ENCODE measurements around the gene CDCP1. TPM values are rescaled to one million over a fixed set of nuclear protein-coding genes. Genes with fewer than 3 reads are reported as not detected.
"Not testable (repeated sequence)": the region's sequence is repeated elsewhere in the genome, so short reads cannot be mapped to it uniquely, and the experiment has no call there.

Gene CDCP1
- total RNA-seq, 6 donors from 2014 or later: 9.9 to 32.7 (median 19.2) TPM

- H3K4me1 ChIP-seq: peaks cover 17 to 26% (median 23%) of the 10 kb centered on the region in 4 donors
- ATAC-seq (ENCODE audit: low FRiP score in 2 of 2): peak in 1 of 2 donors; percentile 65
Observed at GRCh38 chr3:45054196-45054857, 91.9 kb downstream of the CDCP1 start.

GRCh38 chr3:45053805-45054195 is 92.4 kb downstream of the CDCP1 start:
- not testable (repeated sequence) for H3K9me3 ChIP-seq; H3K27ac ChIP-seq; DNase-seq; H3K27me3 ChIP-seq; H3K4me3 ChIP-seq; ATAC-seq (ENCODE audit: low FRiP score in 2 of 2); H3K36me3 ChIP-seq
- WGBS, 2 donors: 53 to 57% methylated on average over 1 of the region's 1 CpG
- peaks cover 17 to 26% (median 23%) of the 10 kb centered on the region in 4 donors for H3K4me1 ChIP-seq

More at GRCh38 chr3:45054196-45054857, 91.9 kb downstream of the CDCP1 start:
- Histone ChIP-seq H3K27me3 (no peaks in the 10 kb centered on the region), H3K36me3 (no peaks in the 10 kb centered on the region), H3K27ac (peak overlapping the region in 3 of 4 donors; percentile 20 to 69 (median 23)), H3K4me3 (no peak overlapping the region), H3K9me3 (no peaks in the 10 kb centered on the region)
- TF ChIP-seq CTCF (IDR thresholded peaks at IDR 0.05) (no peak), EP300 (IDR thresholded peaks at IDR 0.05) (no peak), POLR2A (IDR thresholded peaks at IDR 0.05) (no peak), POLR2AphosphoS5 (IDR thresholded peaks at IDR 0.05) (no peak)
- WGBS, 2 donors: 74 to 76% methylated on average over 3 of the region's 3 CpGs
- no peak for DNase-seq

GRCh38 chr3:45051685-45052084 is 94.5 kb downstream of the CDCP1 start:
- 88 to 90% methylated on average over 4 to 6 of the region's 6 CpGs for WGBS, 2 donors
- DNase-seq: peak in 1 of 2 donors; percentile 46
- no peak overlapping the region for H3K4me3 ChIP-seq
- H3K9me3 ChIP-seq: no peaks in the 10 kb centered on the region
- H3K36me3 ChIP-seq: no peaks in the 10 kb centered on the region
- H3K4me1 ChIP-seq: peaks cover 12 to 19% (median 17%) of the 10 kb centered on the region in 4 donors
- no peak for TF ChIP-seq POLR2AphosphoS5 (IDR thresholded peaks at IDR 0.05)
- TF ChIP-seq CTCF (IDR thresholded peaks at IDR 0.05): no peak
- no peak for TF ChIP-seq EP300 (IDR thresholded peaks at IDR 0.05)
- TF ChIP-seq POLR2A (IDR thresholded peaks at IDR 0.05): no peak
- peak in 1 of 2 donors; percentile 56 for ATAC-seq (ENCODE audit: low FRiP score in 2 of 2)
- no peaks in the 10 kb centered on the region for H3K27me3 ChIP-seq
- no peak overlapping the region for H3K27ac ChIP-seq

- H3K4me3 ChIP-seq: no peak overlapping the region
- ATAC-seq (ENCODE audit: low FRiP score in 2 of 2): no peak
Observed at GRCh38 chr3:45049807-45050206, 96.4 kb downstream of the CDCP1 start.

GRCh38 chr3:45048244-45048643 is 97.9 kb downstream of the CDCP1 start:
- H3K27me3 ChIP-seq: no peaks in the 10 kb centered on the region
- WGBS, 2 donors: 67 to 70% methylated on average over 4 of the region's 4 CpGs
- H3K27ac ChIP-seq: no peak overlapping the region
- H3K9me3 ChIP-seq: no peaks in the 10 kb centered on the region
- no peaks in the 10 kb centered on the region for H3K4me1 ChIP-seq
- ATAC-seq (ENCODE audit: low FRiP score in 2 of 2): no peak
- TF ChIP-seq POLR2AphosphoS5 (IDR thresholded peaks at IDR 0.05) (no peak), CTCF (IDR thresholded peaks at IDR 0.05) (no peak), EP300 (IDR thresholded peaks at IDR 0.05) (no peak), POLR2A (IDR thresholded peaks at IDR 0.05) (no peak)
- no peak overlapping the region for H3K4me3 ChIP-seq
- no peaks in the 10 kb centered on the region for H3K36me3 ChIP-seq
- no peak for DNase-seq

More at GRCh38 chr3:45049807-45050206, 96.4 kb downstream of the CDCP1 start:
- TF ChIP-seq EP300 (IDR thresholded peaks at IDR 0.05): no peak
- no peak for TF ChIP-seq POLR2AphosphoS5 (IDR thresholded peaks at IDR 0.05)
- TF ChIP-seq POLR2A (IDR thresholded peaks at IDR 0.05): no peak
- no peak for TF ChIP-seq CTCF (IDR thresholded peaks at IDR 0.05)
- WGBS, 2 donors: 88% methylated on average over 4 of the region's 4 CpGs
- Histone ChIP-seq H3K4me1 (peaks cover 0 to 10% (median 3%) of the 10 kb centered on the region in 4 donors), H3K27me3 (no peaks in the 10 kb centered on the region), H3K36me3 (no peaks in the 10 kb centered on the region), H3K9me3 (no peaks in the 10 kb centered on the region), H3K27ac (no peak overlapping the region)
- DNase-seq: no peak

Measured in upper lobe of left lung (tissue), 6 donors.